Activated CD8-positive, alpha-beta T cell treated with anti-CD3 and anti-CD28 coated beads for 36 hours (primary cell): ENCODE data around the gene PRPF39. TPM values are rescaled to one million over a fixed set of nuclear protein-coding genes. Genes with fewer than 3 reads are reported as not detected.

Experiments used
- ATAC-seq: fragments of 200-7000 bp; cut with Tn5 transposase; one replicate; pipeline ENCODE4 v1.10.0; 2021; ENCODE audit warnings: mild to moderate bottlenecking, moderate library complexity
- CTCF ChIA-PET: fragments of 350-600 bp; sonication (Branson Sonifier 250); formaldehyde crosslinking; loops from one replicate; lab custom pipeline; 2021; ENCODE audit warnings: antibody characterized with exemption; lab: Charles Lee
- POLR2A ChIA-PET: fragments of 350-600 bp; sonication (Branson Sonifier 250); formaldehyde crosslinking; loops from one replicate; lab custom pipeline; 2021; ENCODE audit warnings: antibody characterized with exemption; lab: Charles Lee
- DNase-seq: peaks from one replicate; pipeline ENCODE4 v3.0.0-alpha.2; 2020
- H3K27ac Mint-ChIP-seq: one replicate; pipeline ENCODE4 v1.8.0; 2021; ENCODE audit warnings: mild to moderate bottlenecking, mixed read lengths
- H3K27me3 Mint-ChIP-seq: one replicate; pipeline ENCODE4 v1.8.0; 2021; ENCODE audit warnings: mixed read lengths
- H3K36me3 Mint-ChIP-seq: one replicate; pipeline ENCODE4 v1.8.0; 2021; ENCODE audit warnings: low read depth, mixed read lengths
- H3K4me1 Mint-ChIP-seq: one replicate; pipeline ENCODE4 v1.8.0; 2021; ENCODE audit warnings: low read depth, mixed read lengths
- H3K4me3 Mint-ChIP-seq: one replicate; pipeline ENCODE4 v1.8.0; 2021; ENCODE audit warnings: mild to moderate bottlenecking, moderate library complexity, mixed read lengths
- H3K9me3 Mint-ChIP-seq: one replicate; pipeline ENCODE4 v1.8.0; 2021; ENCODE audit warnings: mixed read lengths
- intact Hi-C: fragments of 100-400 bp; cut with micrococcal nuclease; formaldehyde crosslinking; loops from one replicate; pipeline ENCODE4 v1.10.0; 2022
- total RNA-seq, 2 experiments: library from RNA; stranded (reverse); gene quantifications; one replicate each; pipeline ENCODE4 v1.2.3, GENCODE V29; 2021
- TF ChIP-seq, protein P1 (sequence below): fragments of 200-600 bp; IDR thresholded peaks from one replicate; pipeline ENCODE4 v1.8.0; 2022; ENCODE audit warnings: antibody characterized with exemption, mild to moderate bottlenecking

PRPF39 gene
- total RNA-seq, 2 experiments from 2014 or later = 45.7 to 48.3 TPM

DNA sequence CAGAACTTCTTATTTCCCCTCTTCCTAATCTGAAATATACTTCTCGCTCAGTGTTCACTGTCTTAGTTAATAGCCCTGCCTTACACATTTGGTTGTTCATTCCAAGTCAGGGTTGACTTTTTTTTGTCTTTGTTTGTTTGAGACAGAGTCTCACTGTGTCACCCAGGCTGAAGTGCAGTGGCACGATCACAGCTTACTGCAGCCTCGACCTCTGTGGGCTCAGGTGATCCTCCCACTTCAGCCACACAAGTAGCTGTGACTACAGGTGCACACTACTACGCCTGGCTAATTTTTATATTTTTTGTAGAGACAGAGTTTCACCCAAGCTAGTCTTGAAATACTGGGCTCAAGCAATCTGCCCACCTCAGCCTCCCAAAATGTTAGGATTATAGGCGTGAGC is 42.3 kb upstream of the PRPF39 start:
- H3K4me1 Mint-ChIP-seq = no peaks in the 10 kb centered on the region
- no peaks in the 10 kb centered on the region for H3K9me3 Mint-ChIP-seq
- DNase-seq (no peak), ATAC-seq (no peak)
- H3K27me3 Mint-ChIP-seq = no peaks in the 10 kb centered on the region
- H3K36me3 Mint-ChIP-seq = peaks cover 11% of the 10 kb centered on the region
- intact Hi-C loops = no loop called here
- H3K4me3 Mint-ChIP-seq = no peak overlapping the region
- CTCF ChIA-PET = no interaction called here
- TF ChIP-seq, protein P1, sequence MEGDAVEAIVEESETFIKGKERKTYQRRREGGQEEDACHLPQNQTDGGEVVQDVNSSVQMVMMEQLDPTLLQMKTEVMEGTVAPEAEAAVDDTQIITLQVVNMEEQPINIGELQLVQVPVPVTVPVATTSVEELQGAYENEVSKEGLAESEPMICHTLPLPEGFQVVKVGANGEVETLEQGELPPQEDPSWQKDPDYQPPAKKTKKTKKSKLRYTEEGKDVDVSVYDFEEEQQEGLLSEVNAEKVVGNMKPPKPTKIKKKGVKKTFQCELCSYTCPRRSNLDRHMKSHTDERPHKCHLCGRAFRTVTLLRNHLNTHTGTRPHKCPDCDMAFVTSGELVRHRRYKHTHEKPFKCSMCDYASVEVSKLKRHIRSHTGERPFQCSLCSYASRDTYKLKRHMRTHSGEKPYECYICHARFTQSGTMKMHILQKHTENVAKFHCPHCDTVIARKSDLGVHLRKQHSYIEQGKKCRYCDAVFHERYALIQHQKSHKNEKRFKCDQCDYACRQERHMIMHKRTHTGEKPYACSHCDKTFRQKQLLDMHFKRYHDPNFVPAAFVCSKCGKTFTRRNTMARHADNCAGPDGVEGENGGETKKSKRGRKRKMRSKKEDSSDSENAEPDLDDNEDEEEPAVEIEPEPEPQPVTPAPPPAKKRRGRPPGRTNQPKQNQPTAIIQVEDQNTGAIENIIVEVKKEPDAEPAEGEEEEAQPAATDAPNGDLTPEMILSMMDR = no peak
- POLR2A ChIA-PET = interaction anchor here (0.6 kb wide), 1 partner anchor 515 kb away, joined by 3 read pairs; no protein-coding TSS in a partner anchor
- H3K27ac Mint-ChIP-seq = no peak overlapping the region

DNA sequence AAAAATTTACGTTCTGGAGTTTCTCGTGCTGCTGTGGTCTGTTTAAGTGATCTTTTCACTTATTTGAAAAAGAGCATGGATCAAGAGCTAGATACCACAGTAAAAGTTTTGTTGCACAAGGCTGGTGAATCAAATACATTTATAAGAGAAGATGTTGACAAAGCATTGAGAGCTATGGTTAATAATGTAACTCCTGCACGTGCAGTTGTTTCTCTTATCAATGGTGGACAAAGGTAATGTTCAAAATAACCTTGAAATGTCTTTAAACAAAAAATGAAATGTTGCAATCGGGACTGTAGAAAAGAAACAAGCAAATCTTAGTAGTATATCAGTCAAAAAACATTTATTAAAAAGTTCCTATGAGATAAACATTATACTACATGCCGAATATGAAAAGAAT is 39.3 kb upstream of the PRPF39 start:
- ATAC-seq (no peak), DNase-seq (no peak)
- intact Hi-C loops = no loop called here
- ChIA-PET POLR2A (no interaction called here), CTCF (no interaction called here)
- TF ChIP-seq, protein P1 = no peak
- no peaks in the 10 kb centered on the region for H3K4me1 Mint-ChIP-seq
- H3K9me3 Mint-ChIP-seq = no peaks in the 10 kb centered on the region
- H3K27ac Mint-ChIP-seq = no peak overlapping the region
- no peak overlapping the region for H3K4me3 Mint-ChIP-seq
- peaks cover 14% of the 10 kb centered on the region for H3K36me3 Mint-ChIP-seq
- H3K27me3 Mint-ChIP-seq = no peaks in the 10 kb centered on the region

DNA sequence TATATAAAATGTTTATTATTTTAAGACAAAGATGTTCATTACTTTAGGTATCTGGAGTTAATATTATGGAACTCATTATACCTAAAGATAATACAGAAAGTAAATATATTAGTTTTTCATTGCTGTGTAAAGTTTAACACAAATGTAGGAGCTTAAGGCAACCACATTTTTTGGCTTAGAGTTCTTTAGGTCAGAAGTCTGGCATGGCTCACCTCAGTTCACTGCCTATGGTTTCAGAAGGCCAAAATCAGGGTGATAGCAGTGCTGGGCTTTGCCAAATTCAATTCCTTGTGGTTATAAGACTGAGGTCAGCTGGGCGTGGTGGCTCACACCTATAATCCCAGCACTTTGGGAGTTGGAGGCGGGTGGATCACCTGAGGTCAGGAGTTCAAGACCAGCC is 35.5 kb upstream of the PRPF39 start:
- ATAC-seq (no peak), DNase-seq (no peak)
- Mint-ChIP-seq H3K4me3 (no peak overlapping the region), H3K4me1 (no peaks in the 10 kb centered on the region), H3K9me3 (no peaks in the 10 kb centered on the region), H3K36me3 (peaks cover 13% of the 10 kb centered on the region), H3K27ac (no peak overlapping the region), H3K27me3 (no peaks in the 10 kb centered on the region)
- intact Hi-C loops = no loop called here
- ChIA-PET POLR2A (no interaction called here), CTCF (interaction anchor here (0.6 kb wide), 1 partner anchor 43 kb away, joined by 3 read pairs; no protein-coding TSS in a partner anchor)
- TF ChIP-seq, protein P1 = no peak

DNA sequence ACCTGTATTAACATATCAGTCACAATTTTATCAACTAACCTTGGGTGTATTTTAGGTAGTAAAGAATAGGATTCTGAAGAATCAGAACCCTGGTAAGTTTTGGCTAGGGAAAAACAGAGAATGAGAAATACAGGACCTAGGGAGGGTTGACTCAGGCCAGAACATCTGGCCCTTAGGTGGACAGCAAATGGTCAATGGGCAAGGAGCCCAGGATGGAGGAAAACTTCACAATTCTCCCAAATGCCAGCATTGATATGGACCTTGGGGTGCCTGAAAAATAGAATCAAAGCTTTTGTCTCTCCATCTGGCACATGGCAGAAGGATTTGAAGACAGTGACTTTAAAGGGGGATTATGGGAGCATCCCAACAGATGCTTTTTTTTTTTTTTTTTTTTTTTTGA is 32.7 kb upstream of the PRPF39 start:
- CTCF ChIA-PET = no interaction called here
- peaks cover 23% of the 10 kb centered on the region for H3K36me3 Mint-ChIP-seq
- TF ChIP-seq, protein P1 = no peak
- H3K9me3 Mint-ChIP-seq = peaks cover 2% of the 10 kb centered on the region
- POLR2A ChIA-PET = no interaction called here
- ATAC-seq = no peak
- no peak overlapping the region for H3K4me3 Mint-ChIP-seq
- intact Hi-C loops = no loop called here
- no peaks in the 10 kb centered on the region for H3K27me3 Mint-ChIP-seq
- H3K4me1 Mint-ChIP-seq = no peaks in the 10 kb centered on the region
- H3K27ac Mint-ChIP-seq = no peak overlapping the region
- DNase-seq = no peak

DNA sequence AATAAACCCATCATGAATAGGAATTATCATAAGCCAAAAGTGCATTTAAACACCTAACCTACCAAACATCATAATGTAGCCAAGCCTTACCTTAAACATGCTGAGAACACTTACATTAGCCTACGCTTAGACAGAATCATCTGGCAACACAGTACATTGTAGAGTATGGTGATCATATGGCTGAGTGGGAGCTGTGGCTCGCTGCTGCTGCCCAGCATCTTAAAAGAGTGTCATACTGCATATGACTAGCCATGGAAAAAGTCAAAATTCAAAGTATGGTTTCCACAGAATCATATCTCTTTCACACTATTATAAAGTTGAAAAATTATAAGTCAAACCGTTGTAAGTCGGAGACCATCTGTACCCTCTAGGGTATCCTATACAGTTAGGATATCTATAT is 32.0 kb upstream of the PRPF39 start:
- DNase-seq = no peak
- no peak for ATAC-seq
- no peak overlapping the region for H3K27ac Mint-ChIP-seq
- H3K9me3 Mint-ChIP-seq = peaks cover 5% of the 10 kb centered on the region
- intact Hi-C loops = no loop called here
- TF ChIP-seq, protein P1 = no peak
- ChIA-PET CTCF (no interaction called here), POLR2A (interaction anchor here (1.2 kb wide), 1 partner anchor 84 kb away, joined by 3 read pairs; the partner anchor contains the start of gene FANCM)
- no peaks in the 10 kb centered on the region for H3K27me3 Mint-ChIP-seq
- no peak overlapping the region for H3K4me3 Mint-ChIP-seq
- no peaks in the 10 kb centered on the region for H3K4me1 Mint-ChIP-seq
- peaks cover 23% of the 10 kb centered on the region for H3K36me3 Mint-ChIP-seq
